ENCODE results near the gene MAP3K9.

The MAP3K9 gene

DNA sequence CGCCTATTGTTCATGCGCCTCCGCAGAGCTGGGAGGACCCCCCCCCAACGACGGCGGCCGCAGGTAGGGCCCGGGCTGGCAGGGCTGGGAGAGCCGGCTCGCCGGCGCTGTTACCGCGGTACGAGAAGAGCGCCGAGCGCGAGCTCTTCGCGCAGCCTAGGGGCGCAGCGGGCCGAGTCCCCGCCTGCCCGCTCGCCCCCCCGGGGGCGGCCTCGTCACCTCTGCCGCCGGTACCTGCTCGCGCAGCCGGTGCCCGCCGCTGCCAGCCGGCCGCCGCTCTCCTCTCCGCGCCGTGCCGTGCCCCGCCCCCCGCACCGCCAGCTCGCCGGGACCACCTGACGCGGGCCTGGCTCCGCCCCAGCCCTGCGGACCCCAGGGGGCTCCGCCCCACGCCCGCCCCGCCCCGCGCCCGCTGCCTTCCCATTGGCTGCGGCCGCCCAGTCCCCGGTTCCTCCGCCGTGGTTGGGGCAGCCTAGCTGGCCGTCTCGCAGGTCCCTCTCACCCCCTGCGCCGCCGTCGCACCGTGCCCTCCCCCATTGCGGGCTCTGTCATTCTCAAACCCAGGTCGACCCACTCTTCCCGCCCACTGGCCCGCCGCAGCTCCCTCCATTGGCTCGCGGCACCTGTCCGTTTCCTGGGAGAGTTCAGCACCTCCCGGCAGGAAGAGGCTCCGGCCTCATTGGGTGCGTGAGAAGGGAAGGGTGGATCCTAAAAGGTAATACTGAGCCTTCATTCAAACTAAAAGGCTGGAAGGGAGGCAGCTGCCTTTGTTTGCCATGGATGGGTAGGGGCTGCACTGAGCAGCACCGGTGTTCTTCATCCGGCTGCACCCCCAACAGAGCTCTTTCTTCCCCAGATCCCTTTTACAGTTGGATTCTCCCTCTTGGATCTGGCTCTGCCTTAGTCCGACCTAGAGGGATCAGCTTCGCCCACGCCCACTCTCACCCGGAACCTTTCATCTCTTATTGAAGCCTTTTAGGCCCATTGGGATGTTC, at the start of gene MAP3K9:
Gene MAP3K9, minus strand, starts transcription at position 289 of the 995 bp plus-strand sequence. CDS start 342 bp downstream, outside the sequence.
- Histone ChIP-seq H3K9me2 (replicated peaks; ENCODE audit: low read depth, low read length) (no peaks in the 10 kb centered on the region), H3K4me3 (ENCODE audit: low read length, poor library complexity, severe bottlenecking) (peak within 1 kb of the TSS; percentile 77), H3K9me3 (ENCODE audit: insufficient read depth, low read depth, low read length) (no peaks in the 10 kb centered on the region), H2AFZ (ENCODE audit: low read length) (peak within 1 kb of the TSS; percentile 83), H3K36me3 (ENCODE audit: insufficient read depth, low read length) (no peaks in the 10 kb centered on the region), H3K4me2 (ENCODE audit: low read depth, low read length, poor library complexity, severe bottlenecking) (peak within 1 kb of the TSS; percentile 82), H4K20me1 (ENCODE audit: insufficient read depth, low read length, poor library complexity, severe bottlenecking) (no peaks in the 10 kb centered on the region), H3K9ac (ENCODE audit: low read depth, low read length, poor library complexity, severe bottlenecking) (peak within 1 kb of the TSS; percentile 65), H3K27me3 (ENCODE audit: insufficient read depth, low read length, poor library complexity, severe bottlenecking) (no peaks in the 10 kb centered on the region), H3K4me1 (ENCODE audit: insufficient read depth, low read length, poor library complexity, severe bottlenecking) (peaks cover 21% of the 10 kb centered on the region), H3F3A (ENCODE audit: low read depth) (no peaks in the 10 kb centered on the region), H3K79me2 (ENCODE audit: insufficient read depth, low read length) (no peaks in the 10 kb centered on the region)
- TF ChIP-seq EZH2phosphoT487 (IDR thresholded peaks at IDR 0.05; ENCODE audit: borderline replicate concordance) = no peak
- TF ChIP-seq, protein P1, sequence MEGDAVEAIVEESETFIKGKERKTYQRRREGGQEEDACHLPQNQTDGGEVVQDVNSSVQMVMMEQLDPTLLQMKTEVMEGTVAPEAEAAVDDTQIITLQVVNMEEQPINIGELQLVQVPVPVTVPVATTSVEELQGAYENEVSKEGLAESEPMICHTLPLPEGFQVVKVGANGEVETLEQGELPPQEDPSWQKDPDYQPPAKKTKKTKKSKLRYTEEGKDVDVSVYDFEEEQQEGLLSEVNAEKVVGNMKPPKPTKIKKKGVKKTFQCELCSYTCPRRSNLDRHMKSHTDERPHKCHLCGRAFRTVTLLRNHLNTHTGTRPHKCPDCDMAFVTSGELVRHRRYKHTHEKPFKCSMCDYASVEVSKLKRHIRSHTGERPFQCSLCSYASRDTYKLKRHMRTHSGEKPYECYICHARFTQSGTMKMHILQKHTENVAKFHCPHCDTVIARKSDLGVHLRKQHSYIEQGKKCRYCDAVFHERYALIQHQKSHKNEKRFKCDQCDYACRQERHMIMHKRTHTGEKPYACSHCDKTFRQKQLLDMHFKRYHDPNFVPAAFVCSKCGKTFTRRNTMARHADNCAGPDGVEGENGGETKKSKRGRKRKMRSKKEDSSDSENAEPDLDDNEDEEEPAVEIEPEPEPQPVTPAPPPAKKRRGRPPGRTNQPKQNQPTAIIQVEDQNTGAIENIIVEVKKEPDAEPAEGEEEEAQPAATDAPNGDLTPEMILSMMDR (conservative IDR thresholded peaks at IDR 0.05; ENCODE audit: low read length) = no peak

DNA sequence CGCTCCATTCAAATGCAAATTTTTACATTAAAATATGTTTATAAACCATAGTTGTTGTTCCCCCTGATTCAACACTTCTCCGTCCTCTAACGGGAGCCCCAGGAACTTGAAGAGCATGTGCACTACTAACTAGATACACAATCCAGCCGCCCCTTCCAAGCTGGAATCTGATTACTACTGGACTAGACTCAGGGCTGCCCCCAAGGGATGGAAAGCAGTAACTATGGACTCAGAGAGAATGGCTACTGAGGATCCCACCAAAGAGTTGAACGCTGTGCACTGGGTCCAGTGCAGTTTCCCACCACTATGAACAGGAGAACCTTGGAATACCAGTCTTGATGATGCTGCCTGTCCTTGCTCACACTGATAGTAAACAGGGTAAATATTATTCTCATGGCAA, 49.3 kb upstream of the MAP3K9 start:
- H3K4me3 ChIP-seq (ENCODE audit: low read length, poor library complexity, severe bottlenecking) = no peak overlapping the region
- H3K36me3 ChIP-seq (ENCODE audit: insufficient read depth, low read length) = no peaks in the 10 kb centered on the region
- no peaks in the 10 kb centered on the region for H3K9me2 ChIP-seq (replicated peaks; ENCODE audit: low read depth, low read length)
- TF ChIP-seq, protein P1 (conservative IDR thresholded peaks at IDR 0.05; ENCODE audit: low read length) = peak; percentile 17; the same call in 1 of the 2 replicates
- no peak for TF ChIP-seq EZH2phosphoT487 (IDR thresholded peaks at IDR 0.05; ENCODE audit: borderline replicate concordance)
- no peaks in the 10 kb centered on the region for H3K9me3 ChIP-seq (ENCODE audit: insufficient read depth, low read depth, low read length)
- no peak overlapping the region for H3K4me2 ChIP-seq (ENCODE audit: low read depth, low read length, poor library complexity, severe bottlenecking)
- no peaks in the 10 kb centered on the region for H3K79me2 ChIP-seq (ENCODE audit: insufficient read depth, low read length)
- H3K27me3 ChIP-seq (ENCODE audit: insufficient read depth, low read length, poor library complexity, severe bottlenecking) = no peaks in the 10 kb centered on the region
- no peak overlapping the region for H2AFZ ChIP-seq (ENCODE audit: low read length)
- no peaks in the 10 kb centered on the region for H3K4me1 ChIP-seq (ENCODE audit: insufficient read depth, low read length, poor library complexity, severe bottlenecking)
- H3F3A ChIP-seq (ENCODE audit: low read depth) = no peaks in the 10 kb centered on the region
- H3K9ac ChIP-seq (ENCODE audit: low read depth, low read length, poor library complexity, severe bottlenecking) = no peak overlapping the region
- H4K20me1 ChIP-seq (ENCODE audit: insufficient read depth, low read length, poor library complexity, severe bottlenecking) = no peaks in the 10 kb centered on the region

DNA sequence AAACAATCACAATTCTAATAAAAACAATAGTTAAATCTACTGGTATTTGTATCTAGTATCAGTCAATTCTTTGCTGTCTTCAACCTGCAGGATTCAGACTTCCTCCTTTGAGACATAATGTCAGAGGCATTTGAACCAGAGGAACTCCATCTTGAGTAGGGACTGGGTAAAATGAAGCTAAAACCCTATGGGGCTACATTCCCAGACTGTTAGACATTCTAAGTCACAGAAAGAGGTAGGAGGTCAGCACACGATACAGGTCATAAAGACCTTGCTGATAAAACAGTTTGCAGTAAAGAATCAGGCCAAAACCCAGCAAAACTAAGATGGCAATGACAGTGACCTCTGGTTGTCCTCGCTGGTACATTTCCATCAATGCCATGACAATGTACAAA, 48.2 kb upstream of the MAP3K9 start:
- Histone ChIP-seq H3K9ac (ENCODE audit: low read depth, low read length, poor library complexity, severe bottlenecking) (no peak overlapping the region), H3K4me1 (ENCODE audit: insufficient read depth, low read length, poor library complexity, severe bottlenecking) (no peaks in the 10 kb centered on the region), H3K9me3 (ENCODE audit: insufficient read depth, low read depth, low read length) (no peaks in the 10 kb centered on the region), H3K4me3 (ENCODE audit: low read length, poor library complexity, severe bottlenecking) (no peak overlapping the region), H3F3A (ENCODE audit: low read depth) (no peaks in the 10 kb centered on the region), H3K4me2 (ENCODE audit: low read depth, low read length, poor library complexity, severe bottlenecking) (no peak overlapping the region), H2AFZ (ENCODE audit: low read length) (no peak overlapping the region), H3K9me2 (replicated peaks; ENCODE audit: low read depth, low read length) (no peaks in the 10 kb centered on the region), H4K20me1 (ENCODE audit: insufficient read depth, low read length, poor library complexity, severe bottlenecking) (no peaks in the 10 kb centered on the region), H3K36me3 (ENCODE audit: insufficient read depth, low read length) (no peaks in the 10 kb centered on the region), H3K27me3 (ENCODE audit: insufficient read depth, low read length, poor library complexity, severe bottlenecking) (no peaks in the 10 kb centered on the region), H3K79me2 (ENCODE audit: insufficient read depth, low read length) (no peaks in the 10 kb centered on the region)
- TF ChIP-seq, protein P1 (conservative IDR thresholded peaks at IDR 0.05; ENCODE audit: low read length) = no peak
- TF ChIP-seq EZH2phosphoT487 (IDR thresholded peaks at IDR 0.05; ENCODE audit: borderline replicate concordance) = no peak

Measured in Loucy (cell line).